NCI-H82 treated with DMSO at 0.1 percent for 48 hours (cell line): ENCODE measurements around the gene SSTR3.
"Not testable (repeated sequence)": the region's sequence is repeated elsewhere in the genome, so short reads cannot be mapped to it uniquely, and the experiment has no call there.

Source experiments
- DNase-seq: peaks from one replicate; lab custom pipeline; 2025; ENCODE audit not compliant: unreplicated experiment; lab: John Stamatoyannopoulos, UW

Gene SSTR3

GRCh38 chr22:37212174-37212906, at the start of gene SSTR3:
SSTR3 (minus strand) TSS chr22:37212477; CDS start chr22:37207803, 4,674 bp downstream.
- DNase-seq = no peak

- DNase-seq = no peak
These were observed 48.6 kb upstream of the SSTR3 start for GRCh38 chr22:37260901-37261336.

GRCh38 chr22:37260155-37260795, 48.0 kb upstream of the SSTR3 start:
- no peak for DNase-seq

- DNase-seq = no peak
These were observed 47.3 kb upstream of the SSTR3 start for GRCh38 chr22:37259540-37260029.

GRCh38 chr22:37258753-37259401, 46.6 kb upstream of the SSTR3 start:
- no peak for DNase-seq

- no peak for DNase-seq
These were observed 45.9 kb upstream of the SSTR3 start for GRCh38 chr22:37258005-37258752.

- no peak for DNase-seq
These were observed 43.9 kb upstream of the SSTR3 start for GRCh38 chr22:37256075-37256726.

GRCh38 chr22:37255558-37256006, 43.3 kb upstream of the SSTR3 start:
- DNase-seq = no peak

- DNase-seq = no peak
These were observed 42.6 kb upstream of the SSTR3 start for GRCh38 chr22:37254867-37255233.

GRCh38 chr22:37254209-37254866, 42.1 kb upstream of the SSTR3 start:
- DNase-seq = no peak

GRCh38 chr22:37253126-37253660, 40.9 kb upstream of the SSTR3 start:
- DNase-seq = no peak

GRCh38 chr22:37251836-37252235, 39.6 kb upstream of the SSTR3 start:
- not testable (repeated sequence) for DNase-seq

- DNase-seq = no peak
These were observed 37.7 kb upstream of the SSTR3 start for GRCh38 chr22:37249986-37250385.

GRCh38 chr22:37248251-37248650, 36.0 kb upstream of the SSTR3 start:
- no peak for DNase-seq

- no peak for DNase-seq
These were observed 33.5 kb upstream of the SSTR3 start for GRCh38 chr22:37245740-37246139.

GRCh38 chr22:37244922-37245722, 32.8 kb upstream of the SSTR3 start:
- no peak for DNase-seq

- no peak for DNase-seq
These were observed 32.0 kb upstream of the SSTR3 start, which contains the start of gene RAC2 for GRCh38 chr22:37244114-37244921. RAC2 (minus strand) TSS chr22:37244269; CDS start chr22:37244148, 121 bp downstream.
